ENCODE data around the gene STAC3. TPM values are rescaled to one million over a fixed set of nuclear protein-coding genes. Genes with fewer than 3 reads are reported as not detected.

Gene STAC3
- total and polyA plus RNA-seq, 2 of the 13 experiments (the other 11 are each of a cell fraction or from before 2014, with no cell fraction given), result 0.18 to 0.22 TPM

DNA sequence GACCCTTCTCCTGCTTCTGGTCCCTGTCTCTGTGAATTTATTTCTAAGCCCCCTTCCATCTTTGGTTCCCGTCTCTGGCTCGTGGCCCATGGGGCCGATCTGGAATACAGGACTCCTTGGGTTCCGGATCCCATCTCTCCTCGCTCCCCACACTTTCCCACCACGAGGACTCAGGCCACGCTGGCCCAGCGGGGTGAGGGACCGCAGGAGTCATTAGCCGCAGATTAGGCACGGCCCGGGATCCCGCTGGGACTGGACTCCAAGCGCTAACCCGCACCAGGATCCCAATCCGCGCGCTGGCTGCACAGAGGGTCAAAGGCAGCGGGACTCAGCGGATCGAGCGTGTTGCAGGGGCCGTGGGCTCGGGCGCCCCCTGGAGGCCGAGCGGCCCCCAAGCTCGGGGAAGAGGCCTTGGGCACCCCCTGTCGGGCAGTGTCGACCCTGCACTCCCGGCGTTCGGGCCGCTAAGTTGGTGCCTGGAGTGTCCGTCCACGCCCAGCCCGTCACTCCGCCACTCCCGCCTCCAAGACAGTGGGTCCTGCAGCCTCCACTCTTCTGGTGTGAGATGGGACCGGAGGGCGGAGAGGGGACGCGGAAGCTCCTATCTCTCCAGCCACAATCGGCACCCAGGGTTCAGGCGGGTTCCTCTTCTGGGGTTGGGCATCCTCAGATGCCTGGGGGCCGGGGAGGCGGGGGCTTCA is 12.0 kb downstream of the STAC3 start (continued):
- TF ChIP-seq, protein P1, sequence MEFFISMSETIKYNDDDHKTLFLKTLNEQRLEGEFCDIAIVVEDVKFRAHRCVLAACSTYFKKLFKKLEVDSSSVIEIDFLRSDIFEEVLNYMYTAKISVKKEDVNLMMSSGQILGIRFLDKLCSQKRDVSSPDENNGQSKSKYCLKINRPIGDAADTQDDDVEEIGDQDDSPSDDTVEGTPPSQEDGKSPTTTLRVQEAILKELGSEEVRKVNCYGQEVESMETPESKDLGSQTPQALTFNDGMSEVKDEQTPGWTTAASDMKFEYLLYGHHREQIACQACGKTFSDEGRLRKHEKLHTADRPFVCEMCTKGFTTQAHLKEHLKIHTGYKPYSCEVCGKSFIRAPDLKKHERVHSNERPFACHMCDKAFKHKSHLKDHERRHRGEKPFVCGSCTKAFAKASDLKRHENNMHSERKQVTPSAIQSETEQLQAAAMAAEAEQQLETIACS (CRISPR knock-in tag; IDR thresholded peaks at IDR 0.05), result 0 out of 2 replicates have a peak, but pooled peaks have one; percentile 44
- TF ChIP-seq ZNF451 (CRISPR knock-in tag; IDR thresholded peaks at IDR 0.05) (peak; percentile 81; the same call in 1 of the 2 replicates), RBFOX2 (IDR thresholded peaks at IDR 0.05; ENCODE audit: low read depth, low read length) (peak; percentile 83; the same call in 1 of the 2 replicates), RNF2 (conservative IDR thresholded peaks at IDR 0.05; ENCODE audit: low read depth) (peak; percentile 57; the same call in 1 of the 2 replicates), NR2F2 (IDR thresholded peaks at IDR 0.05; ENCODE audit: borderline replicate concordance, low read depth) (no peak; the same call in 1 of the 2 replicates)
- TF ChIP-seq, protein P2, sequence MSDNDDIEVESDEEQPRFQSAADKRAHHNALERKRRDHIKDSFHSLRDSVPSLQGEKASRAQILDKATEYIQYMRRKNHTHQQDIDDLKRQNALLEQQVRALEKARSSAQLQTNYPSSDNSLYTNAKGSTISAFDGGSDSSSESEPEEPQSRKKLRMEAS (IDR thresholded peaks at IDR 0.05), result peak; percentile 79
- TF ChIP-seq, protein P3, sequence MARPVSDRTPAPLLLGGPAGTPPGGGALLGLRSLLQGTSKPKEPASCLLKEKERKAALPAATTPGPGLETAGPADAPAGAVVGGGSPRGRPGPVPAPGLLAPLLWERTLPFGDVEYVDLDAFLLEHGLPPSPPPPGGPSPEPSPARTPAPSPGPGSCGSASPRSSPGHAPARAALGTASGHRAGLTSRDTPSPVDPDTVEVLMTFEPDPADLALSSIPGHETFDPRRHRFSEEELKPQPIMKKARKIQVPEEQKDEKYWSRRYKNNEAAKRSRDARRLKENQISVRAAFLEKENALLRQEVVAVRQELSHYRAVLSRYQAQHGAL (CRISPR knock-in tag; IDR thresholded peaks at IDR 0.05; ENCODE audit: not compliant biosample characterization), result no peak
- TF ChIP-seq, protein P4, sequence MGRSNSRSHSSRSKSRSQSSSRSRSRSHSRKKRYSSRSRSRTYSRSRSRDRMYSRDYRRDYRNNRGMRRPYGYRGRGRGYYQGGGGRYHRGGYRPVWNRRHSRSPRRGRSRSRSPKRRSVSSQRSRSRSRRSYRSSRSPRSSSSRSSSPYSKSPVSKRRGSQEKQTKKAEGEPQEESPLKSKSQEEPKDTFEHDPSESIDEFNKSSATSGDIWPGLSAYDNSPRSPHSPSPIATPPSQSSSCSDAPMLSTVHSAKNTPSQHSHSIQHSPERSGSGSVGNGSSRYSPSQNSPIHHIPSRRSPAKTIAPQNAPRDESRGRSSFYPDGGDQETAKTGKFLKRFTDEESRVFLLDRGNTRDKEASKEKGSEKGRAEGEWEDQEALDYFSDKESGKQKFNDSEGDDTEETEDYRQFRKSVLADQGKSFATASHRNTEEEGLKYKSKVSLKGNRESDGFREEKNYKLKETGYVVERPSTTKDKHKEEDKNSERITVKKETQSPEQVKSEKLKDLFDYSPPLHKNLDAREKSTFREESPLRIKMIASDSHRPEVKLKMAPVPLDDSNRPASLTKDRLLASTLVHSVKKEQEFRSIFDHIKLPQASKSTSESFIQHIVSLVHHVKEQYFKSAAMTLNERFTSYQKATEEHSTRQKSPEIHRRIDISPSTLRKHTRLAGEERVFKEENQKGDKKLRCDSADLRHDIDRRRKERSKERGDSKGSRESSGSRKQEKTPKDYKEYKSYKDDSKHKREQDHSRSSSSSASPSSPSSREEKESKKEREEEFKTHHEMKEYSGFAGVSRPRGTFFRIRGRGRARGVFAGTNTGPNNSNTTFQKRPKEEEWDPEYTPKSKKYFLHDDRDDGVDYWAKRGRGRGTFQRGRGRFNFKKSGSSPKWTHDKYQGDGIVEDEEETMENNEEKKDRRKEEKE (IDR thresholded peaks at IDR 0.05), result no peak
- TF ChIP-seq, protein P5, sequence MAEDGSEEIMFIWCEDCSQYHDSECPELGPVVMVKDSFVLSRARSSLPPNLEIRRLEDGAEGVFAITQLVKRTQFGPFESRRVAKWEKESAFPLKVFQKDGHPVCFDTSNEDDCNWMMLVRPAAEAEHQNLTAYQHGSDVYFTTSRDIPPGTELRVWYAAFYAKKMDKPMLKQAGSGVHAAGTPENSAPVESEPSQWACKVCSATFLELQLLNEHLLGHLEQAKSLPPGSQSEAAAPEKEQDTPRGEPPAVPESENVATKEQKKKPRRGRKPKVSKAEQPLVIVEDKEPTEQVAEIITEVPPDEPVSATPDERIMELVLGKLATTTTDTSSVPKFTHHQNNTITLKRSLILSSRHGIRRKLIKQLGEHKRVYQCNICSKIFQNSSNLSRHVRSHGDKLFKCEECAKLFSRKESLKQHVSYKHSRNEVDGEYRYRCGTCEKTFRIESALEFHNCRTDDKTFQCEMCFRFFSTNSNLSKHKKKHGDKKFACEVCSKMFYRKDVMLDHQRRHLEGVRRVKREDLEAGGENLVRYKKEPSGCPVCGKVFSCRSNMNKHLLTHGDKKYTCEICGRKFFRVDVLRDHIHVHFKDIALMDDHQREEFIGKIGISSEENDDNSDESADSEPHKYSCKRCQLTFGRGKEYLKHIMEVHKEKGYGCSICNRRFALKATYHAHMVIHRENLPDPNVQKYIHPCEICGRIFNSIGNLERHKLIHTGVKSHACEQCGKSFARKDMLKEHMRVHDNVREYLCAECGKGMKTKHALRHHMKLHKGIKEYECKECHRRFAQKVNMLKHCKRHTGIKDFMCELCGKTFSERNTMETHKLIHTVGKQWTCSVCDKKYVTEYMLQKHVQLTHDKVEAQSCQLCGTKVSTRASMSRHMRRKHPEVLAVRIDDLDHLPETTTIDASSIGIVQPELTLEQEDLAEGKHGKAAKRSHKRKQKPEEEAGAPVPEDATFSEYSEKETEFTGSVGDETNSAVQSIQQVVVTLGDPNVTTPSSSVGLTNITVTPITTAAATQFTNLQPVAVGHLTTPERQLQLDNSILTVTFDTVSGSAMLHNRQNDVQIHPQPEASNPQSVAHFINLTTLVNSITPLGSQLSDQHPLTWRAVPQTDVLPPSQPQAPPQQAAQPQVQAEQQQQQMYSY (CRISPR knock-in tag; IDR thresholded peaks at IDR 0.05), result peak; percentile 82
- TF ChIP-seq, protein P6, sequence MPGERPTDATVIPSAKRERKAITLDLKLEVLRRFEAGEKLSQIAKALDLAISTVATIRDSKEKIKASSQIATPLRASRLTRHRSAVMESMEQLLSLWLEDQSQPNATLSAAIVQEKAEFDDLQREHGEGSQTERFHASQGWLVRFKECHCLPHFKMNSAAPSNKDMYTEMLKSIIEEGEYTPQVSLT (CRISPR knock-in tag; IDR thresholded peaks at IDR 0.05; ENCODE audit: borderline replicate concordance, low read depth), result no peak
- TF ChIP-seq, protein P7, sequence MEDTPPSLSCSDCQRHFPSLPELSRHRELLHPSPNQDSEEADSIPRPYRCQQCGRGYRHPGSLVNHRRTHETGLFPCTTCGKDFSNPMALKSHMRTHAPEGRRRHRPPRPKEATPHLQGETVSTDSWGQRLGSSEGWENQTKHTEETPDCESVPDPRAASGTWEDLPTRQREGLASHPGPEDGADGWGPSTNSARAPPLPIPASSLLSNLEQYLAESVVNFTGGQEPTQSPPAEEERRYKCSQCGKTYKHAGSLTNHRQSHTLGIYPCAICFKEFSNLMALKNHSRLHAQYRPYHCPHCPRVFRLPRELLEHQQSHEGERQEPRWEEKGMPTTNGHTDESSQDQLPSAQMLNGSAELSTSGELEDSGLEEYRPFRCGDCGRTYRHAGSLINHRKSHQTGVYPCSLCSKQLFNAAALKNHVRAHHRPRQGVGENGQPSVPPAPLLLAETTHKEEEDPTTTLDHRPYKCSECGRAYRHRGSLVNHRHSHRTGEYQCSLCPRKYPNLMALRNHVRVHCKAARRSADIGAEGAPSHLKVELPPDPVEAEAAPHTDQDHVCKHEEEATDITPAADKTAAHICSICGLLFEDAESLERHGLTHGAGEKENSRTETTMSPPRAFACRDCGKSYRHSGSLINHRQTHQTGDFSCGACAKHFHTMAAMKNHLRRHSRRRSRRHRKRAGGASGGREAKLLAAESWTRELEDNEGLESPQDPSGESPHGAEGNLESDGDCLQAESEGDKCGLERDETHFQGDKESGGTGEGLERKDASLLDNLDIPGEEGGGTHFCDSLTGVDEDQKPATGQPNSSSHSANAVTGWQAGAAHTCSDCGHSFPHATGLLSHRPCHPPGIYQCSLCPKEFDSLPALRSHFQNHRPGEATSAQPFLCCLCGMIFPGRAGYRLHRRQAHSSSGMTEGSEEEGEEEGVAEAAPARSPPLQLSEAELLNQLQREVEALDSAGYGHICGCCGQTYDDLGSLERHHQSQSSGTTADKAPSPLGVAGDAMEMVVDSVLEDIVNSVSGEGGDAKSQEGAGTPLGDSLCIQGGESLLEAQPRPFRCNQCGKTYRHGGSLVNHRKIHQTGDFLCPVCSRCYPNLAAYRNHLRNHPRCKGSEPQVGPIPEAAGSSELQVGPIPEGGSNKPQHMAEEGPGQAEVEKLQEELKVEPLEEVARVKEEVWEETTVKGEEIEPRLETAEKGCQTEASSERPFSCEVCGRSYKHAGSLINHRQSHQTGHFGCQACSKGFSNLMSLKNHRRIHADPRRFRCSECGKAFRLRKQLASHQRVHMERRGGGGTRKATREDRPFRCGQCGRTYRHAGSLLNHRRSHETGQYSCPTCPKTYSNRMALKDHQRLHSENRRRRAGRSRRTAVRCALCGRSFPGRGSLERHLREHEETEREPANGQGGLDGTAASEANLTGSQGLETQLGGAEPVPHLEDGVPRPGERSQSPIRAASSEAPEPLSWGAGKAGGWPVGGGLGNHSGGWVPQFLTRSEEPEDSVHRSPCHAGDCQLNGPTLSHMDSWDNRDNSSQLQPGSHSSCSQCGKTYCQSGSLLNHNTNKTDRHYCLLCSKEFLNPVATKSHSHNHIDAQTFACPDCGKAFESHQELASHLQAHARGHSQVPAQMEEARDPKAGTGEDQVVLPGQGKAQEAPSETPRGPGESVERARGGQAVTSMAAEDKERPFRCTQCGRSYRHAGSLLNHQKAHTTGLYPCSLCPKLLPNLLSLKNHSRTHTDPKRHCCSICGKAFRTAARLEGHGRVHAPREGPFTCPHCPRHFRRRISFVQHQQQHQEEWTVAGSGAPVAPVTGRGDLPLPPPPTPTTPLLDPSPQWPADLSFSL (CRISPR knock-in tag; IDR thresholded peaks at IDR 0.05), result no peak
